Activated T-helper 2 cell treated with anti-CD3 and anti-CD28 coated beads, Interferon-gamma antibody, Interleukin-2, Interleukin-4, amounts not matched to agents 10 μg/mL and 5 μg/mL and 100 μg/mL, durations not matched to agents 14 hours and 24 hours and 36 hours (primary cell): ENCODE measurements around the gene FAM131B. TPM values are rescaled to one million over a fixed set of nuclear protein-coding genes. Genes with fewer than 3 reads are reported as not detected.

Experiments used
- DNase-seq: peaks from one replicate; pipeline ENCODE4 v3.0.0; 2021; ENCODE audit warnings: low spot score
- H3K27ac Mint-ChIP-seq: one replicate; pipeline ENCODE4 v1.8.0; 2021; ENCODE audit warnings: mixed read lengths
- H3K27me3 Mint-ChIP-seq: one replicate; pipeline ENCODE4 v1.8.0; 2021; ENCODE audit warnings: low read depth, mixed read lengths
- H3K36me3 Mint-ChIP-seq: one replicate; pipeline ENCODE4 v1.8.0; 2021; ENCODE audit warnings: low read depth, mixed read lengths
- H3K4me1 Mint-ChIP-seq: one replicate; pipeline ENCODE4 v1.8.0; 2021; ENCODE audit warnings: low read depth, mixed read lengths
- H3K4me3 Mint-ChIP-seq: one replicate; pipeline ENCODE4 v1.8.0; 2021; ENCODE audit warnings: low read depth, mild to moderate bottlenecking, moderate library complexity, mixed read lengths
- H3K9me3 Mint-ChIP-seq: one replicate; pipeline ENCODE4 v1.8.0; 2021; ENCODE audit warnings: mixed read lengths
- intact Hi-C: fragments of 100-400 bp; cut with micrococcal nuclease; formaldehyde crosslinking; loops from one replicate; pipeline ENCODE4 v1.15.1; 2023
- total RNA-seq: library from RNA; stranded (reverse); gene quantifications from 2 replicates; pipeline ENCODE4 v1.2.3, GENCODE V29; 2022

The FAM131B gene
- total RNA-seq, 1 donor from 2014 or later: 1.3 TPM

GRCh38 chr7:143355450-143356385 is 6.8 kb downstream of the FAM131B start:
- no peak overlapping the region for H3K4me3 Mint-ChIP-seq
- H3K36me3 Mint-ChIP-seq: no peaks in the 10 kb centered on the region
- intact Hi-C loops: no loop called here
- H3K4me1 Mint-ChIP-seq: peaks cover 1% of the 10 kb centered on the region
- no peak for DNase-seq
- H3K27me3 Mint-ChIP-seq: peaks cover 29% of the 10 kb centered on the region
- H3K27ac Mint-ChIP-seq: no peak overlapping the region
- no peaks in the 10 kb centered on the region for H3K9me3 Mint-ChIP-seq

- H3K4me1 Mint-ChIP-seq: peaks cover 1% of the 10 kb centered on the region
- no peaks in the 10 kb centered on the region for H3K36me3 Mint-ChIP-seq
- intact Hi-C loops: no loop called here
- no peaks in the 10 kb centered on the region for H3K9me3 Mint-ChIP-seq
- H3K27me3 Mint-ChIP-seq: peaks cover 22% of the 10 kb centered on the region
- no peak overlapping the region for H3K4me3 Mint-ChIP-seq
- H3K27ac Mint-ChIP-seq: no peak overlapping the region
- no peak for DNase-seq
Observed at GRCh38 chr7:143354965-143355364, 7.5 kb downstream of the FAM131B start.

- no peak for DNase-seq
- H3K27ac Mint-ChIP-seq: no peak overlapping the region
- intact Hi-C loops: no loop called here
- peaks cover 21% of the 10 kb centered on the region for H3K27me3 Mint-ChIP-seq
- H3K36me3 Mint-ChIP-seq: no peaks in the 10 kb centered on the region
- H3K4me1 Mint-ChIP-seq: peaks cover 1% of the 10 kb centered on the region
- no peak overlapping the region for H3K4me3 Mint-ChIP-seq
- H3K9me3 Mint-ChIP-seq: no peaks in the 10 kb centered on the region
Observed at GRCh38 chr7:143354376-143354775, 8.1 kb downstream of the FAM131B start.

GRCh38 chr7:143352531-143353002 is 9.9 kb downstream of the FAM131B start:
- no peak overlapping the region for H3K27ac Mint-ChIP-seq
- H3K9me3 Mint-ChIP-seq: no peaks in the 10 kb centered on the region
- no peak for DNase-seq
- H3K27me3 Mint-ChIP-seq: peaks cover 28% of the 10 kb centered on the region
- H3K36me3 Mint-ChIP-seq: no peaks in the 10 kb centered on the region
- peaks cover 6% of the 10 kb centered on the region for H3K4me1 Mint-ChIP-seq
- intact Hi-C loops: no loop called here
- no peak overlapping the region for H3K4me3 Mint-ChIP-seq

- H3K36me3 Mint-ChIP-seq: no peaks in the 10 kb centered on the region
- no peaks in the 10 kb centered on the region for H3K9me3 Mint-ChIP-seq
- H3K27me3 Mint-ChIP-seq: peaks cover 33% of the 10 kb centered on the region
- intact Hi-C loops: no loop called here
- DNase-seq: no peak
- no peak overlapping the region for H3K4me3 Mint-ChIP-seq
- H3K4me1 Mint-ChIP-seq: peaks cover 6% of the 10 kb centered on the region
- H3K27ac Mint-ChIP-seq: no peak overlapping the region
Observed at GRCh38 chr7:143351574-143351973, 10.9 kb downstream of the FAM131B start.

- intact Hi-C loops: no loop called here
- Mint-ChIP-seq H3K27me3 (peaks cover 37% of the 10 kb centered on the region), H3K27ac (no peak overlapping the region), H3K36me3 (no peaks in the 10 kb centered on the region), H3K9me3 (no peaks in the 10 kb centered on the region), H3K4me3 (no peak overlapping the region), H3K4me1 (peaks cover 6% of the 10 kb centered on the region)
- no peak for DNase-seq
Observed at GRCh38 chr7:143351060-143351459, 11.5 kb downstream of the FAM131B start.

GRCh38 chr7:143347950-143348349 is 14.6 kb downstream of the FAM131B start:
- H3K27me3 Mint-ChIP-seq: peaks cover 41% of the 10 kb centered on the region
- no peaks in the 10 kb centered on the region for H3K9me3 Mint-ChIP-seq
- intact Hi-C loops: no loop called here
- H3K4me3 Mint-ChIP-seq: no peak overlapping the region
- no peak for DNase-seq
- peaks cover 11% of the 10 kb centered on the region for H3K4me1 Mint-ChIP-seq
- H3K36me3 Mint-ChIP-seq: no peaks in the 10 kb centered on the region
- H3K27ac Mint-ChIP-seq: no peak overlapping the region

GRCh38 chr7:143346018-143346417 is 16.5 kb downstream of the FAM131B start:
- Mint-ChIP-seq H3K27me3 (peaks cover 44% of the 10 kb centered on the region), H3K9me3 (no peaks in the 10 kb centered on the region), H3K36me3 (no peaks in the 10 kb centered on the region), H3K27ac (no peak overlapping the region), H3K4me1 (peaks cover 11% of the 10 kb centered on the region), H3K4me3 (no peak overlapping the region)
- intact Hi-C loops: no loop called here
- DNase-seq: no peak

GRCh38 chr7:143345428-143345900 is 17.0 kb downstream of the FAM131B start:
- Mint-ChIP-seq H3K27ac (no peak overlapping the region), H3K4me3 (peak overlapping the region; percentile 54)

GRCh38 chr7:143343596-143343995 is 18.9 kb downstream of the FAM131B start:
- Mint-ChIP-seq H3K27ac (no peak overlapping the region), H3K4me1 (peaks cover 11% of the 10 kb centered on the region), H3K4me3 (no peak overlapping the region), H3K36me3 (no peaks in the 10 kb centered on the region), H3K27me3 (peaks cover 41% of the 10 kb centered on the region), H3K9me3 (no peaks in the 10 kb centered on the region)
- DNase-seq: no peak
- intact Hi-C loops: no loop called here

More at GRCh38 chr7:143345428-143345900, 17.0 kb downstream of the FAM131B start:
- H3K9me3 Mint-ChIP-seq: no peaks in the 10 kb centered on the region
- peaks cover 11% of the 10 kb centered on the region for H3K4me1 Mint-ChIP-seq
- H3K27me3 Mint-ChIP-seq: peaks cover 44% of the 10 kb centered on the region
- intact Hi-C loops: loop anchor here (2.0 kb wide), 1 partner anchor 105 kb away; no protein-coding TSS in a partner anchor
- no peaks in the 10 kb centered on the region for H3K36me3 Mint-ChIP-seq
- DNase-seq: peak; percentile 55

GRCh38 chr7:143341842-143342241 is 20.7 kb downstream of the FAM131B start:
- DNase-seq: no peak
- H3K27me3 Mint-ChIP-seq: peaks cover 32% of the 10 kb centered on the region
- no peak overlapping the region for H3K27ac Mint-ChIP-seq
- intact Hi-C loops: no loop called here
- no peaks in the 10 kb centered on the region for H3K9me3 Mint-ChIP-seq
- no peak overlapping the region for H3K4me3 Mint-ChIP-seq
- H3K4me1 Mint-ChIP-seq: peaks cover 6% of the 10 kb centered on the region
- H3K36me3 Mint-ChIP-seq: no peaks in the 10 kb centered on the region

GRCh38 chr7:143337216-143337615 is 25.3 kb downstream of the FAM131B start:
- H3K9me3 Mint-ChIP-seq: no peaks in the 10 kb centered on the region
- H3K27me3 Mint-ChIP-seq: peaks cover 43% of the 10 kb centered on the region
- intact Hi-C loops: no loop called here
- no peak overlapping the region for H3K27ac Mint-ChIP-seq
- H3K36me3 Mint-ChIP-seq: no peaks in the 10 kb centered on the region
- DNase-seq: no peak
- no peaks in the 10 kb centered on the region for H3K4me1 Mint-ChIP-seq
- no peak overlapping the region for H3K4me3 Mint-ChIP-seq

- H3K4me3 Mint-ChIP-seq: no peak overlapping the region
- intact Hi-C loops: no loop called here
- no peaks in the 10 kb centered on the region for H3K36me3 Mint-ChIP-seq
- no peaks in the 10 kb centered on the region for H3K9me3 Mint-ChIP-seq
- peaks cover 39% of the 10 kb centered on the region for H3K27me3 Mint-ChIP-seq
- no peak overlapping the region for H3K27ac Mint-ChIP-seq
- DNase-seq: no peak
- H3K4me1 Mint-ChIP-seq: no peaks in the 10 kb centered on the region
Observed at GRCh38 chr7:143334244-143334643, 28.3 kb downstream of the FAM131B start.
